K562 (cell line): ENCODE data around the gene NRCAM. TPM values are rescaled to one million over a fixed set of nuclear protein-coding genes. Genes with fewer than 3 reads are reported as not detected.

Source experiments
- FOXA3 ChIP-seq, 2 experiments: fragments of 450-650 bp in 1 of 2; sonication (generic) in 1 of 2; formaldehyde crosslinking; IDR thresholded peaks in 1 of 2; conservative IDR thresholded peaks in 1 of 2; 2 replicates each; pipeline versions ENCODE4 v1.4.0 to v1.8.0; 2020 to 2022; ENCODE audit warnings: mild to moderate bottlenecking in 2 of 2, missing genetic modification reagents in 1 of 2
- MCM7 ChIP-seq, 2 experiments: fragments of 450-650 bp; IDR thresholded peaks; 2 replicates each; pipeline ENCODE4 v1.6.1; 2016 to 2018
- NR3C1 ChIP-seq: sonication (generic); formaldehyde crosslinking; IDR thresholded peaks from 2 replicates; pipeline ENCODE4 v1.8.1; 2022; ENCODE audit warnings: missing genetic modification reagents
- PRPF4 ChIP-seq: fragments of 200-400 bp; formaldehyde crosslinking; IDR thresholded peaks from one replicate; pipeline ENCODE4 v1.6.1; 2017; ENCODE audit warnings: low read length, low read depth, mild to moderate bottlenecking; ENCODE audit not compliant: insufficient read depth, poor library complexity, severe bottlenecking
- RBM14 ChIP-seq: fragments of 200-400 bp; formaldehyde crosslinking; IDR thresholded peaks from 2 replicates; pipeline ENCODE4 v1.6.1; 2018; ENCODE audit warnings: low read depth, mild to moderate bottlenecking, low read length, moderate library complexity, borderline replicate concordance; ENCODE audit not compliant: insufficient read depth
- RFX1 ChIP-seq: fragments of 450-650 bp; IDR thresholded peaks from 2 replicates; pipeline ENCODE4 v1.6.1; 2016; ENCODE audit warnings: mild to moderate bottlenecking, moderate library complexity
- SMARCA4 ChIP-seq: fragments of 450-650 bp; IDR thresholded peaks from 2 replicates; pipeline ENCODE4 v1.6.1; 2016
- ZNF134 ChIP-seq: fragments of 250-450 bp; sonication (Bioruptor Pico); conservative IDR thresholded peaks from 2 replicates; pipeline ENCODE4 v1.4.0; 2020
- polyA plus RNA-seq, 8 experiments: library from polyadenylated mRNA; depleted of rRNA in 4 of 8; stranded (reverse) in 5 of 8; unstranded in 3 of 8; fragments of >200 nt; fragmentation: Nextera tagmentation in 2 of 8; fragmentation: Illumina TruSeq in 1 of 8; extraction: Ambion mirVana in 2 of 8; extraction: Trizol in 1 of 8; gene quantifications; 2 replicates each; pipeline versions ENCODE4 v1.2.1 to v1.2.3, GENCODE V29; 2011 to 2014; ENCODE audit warnings: inconsistent platforms in 1 of 8, missing spikeins in 1 of 8
- total RNA-seq, 7 experiments: library from RNA; depleted of rRNA in 6 of 7; stranded (reverse); fragments of >200 nt in 6 of 7; fragmentation: Illumina TruSeq in 2 of 7; extraction: Trizol in 2 of 7; gene quantifications; 2 replicates each; pipeline versions ENCODE4 v1.2.1 to v1.2.3, GENCODE V29; 2011 to 2021; ENCODE audit warnings: low replicate concordance in 1 of 7
- TF ChIP-seq, protein P1 (sequence below), 2 experiments: IDR thresholded peaks in 1 of 2; conservative IDR thresholded peaks in 1 of 2; 2 replicates each; pipeline ENCODE4 v1.6.1; 2016; ENCODE audit warnings: low read depth in 2 of 2, mild to moderate bottlenecking in 1 of 2, missing compliant biosample characterization in 1 of 2, missing genetic modification characterization in 1 of 2, moderate library complexity in 1 of 2
- TF ChIP-seq, protein P2 (sequence below), 2 experiments: fragments of 450-650 bp; formaldehyde crosslinking in 1 of 2; IDR thresholded peaks; 2 replicates each; pipeline versions ENCODE4 v1.4.0 to v1.6.1; 2014 to 2020; ENCODE audit warnings: mild to moderate bottlenecking in 2 of 2, borderline replicate concordance in 1 of 2, low read depth in 1 of 2
- TF ChIP-seq, protein P3 (sequence below): IDR thresholded peaks from 3 replicates; pipeline ENCODE4 v1.6.1; 2011; ENCODE audit warnings: borderline replicate concordance, mild to moderate bottlenecking; ENCODE audit not compliant: insufficient read length, insufficient read depth
- TF ChIP-seq, protein P4 (sequence below), 2 experiments: fragments of 450-650 bp in 1 of 2; sonication (generic) in 1 of 2; formaldehyde crosslinking in 1 of 2; IDR thresholded peaks in 1 of 2; conservative IDR thresholded peaks in 1 of 2; 2 replicates each; pipeline versions ENCODE4 v1.6.1 to v1.8.1; 2016 to 2023; ENCODE audit warnings: mild to moderate bottlenecking in 2 of 2, moderate library complexity in 2 of 2, inconsistent platforms in 1 of 2, missing genetic modification reagents in 1 of 2

The NRCAM gene
- total and polyA plus RNA-seq, 9 of the 15 experiments (the other 6 are each of a cell fraction or from before 2014, with no cell fraction given): 0.03 to 0.54 (median 0.12) TPM; not detected in 1

DNA sequence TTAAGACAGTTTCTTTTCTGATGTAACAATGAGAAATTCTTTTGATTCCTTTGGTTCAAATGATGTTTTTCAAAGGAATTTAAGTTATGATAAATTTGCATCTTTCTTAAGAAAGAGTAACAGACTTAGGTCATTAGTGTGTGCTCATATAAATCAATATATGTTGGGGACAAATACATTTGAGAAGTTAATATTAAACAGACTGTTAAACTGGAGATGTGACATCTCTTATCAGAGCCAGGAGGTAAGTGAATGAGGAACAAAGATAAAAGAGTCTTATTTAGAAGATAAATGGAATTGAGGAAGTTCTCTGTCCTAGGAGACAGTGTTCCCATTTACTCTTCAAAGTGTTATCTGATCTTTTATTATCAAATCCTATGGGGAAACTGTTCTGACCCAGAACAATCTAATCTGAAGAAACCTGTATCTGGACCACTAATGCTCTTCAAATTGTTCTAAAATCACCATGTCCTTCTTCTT lies 221.2 kb downstream of the NRCAM start (continued):
- TF ChIP-seq, protein P1, sequence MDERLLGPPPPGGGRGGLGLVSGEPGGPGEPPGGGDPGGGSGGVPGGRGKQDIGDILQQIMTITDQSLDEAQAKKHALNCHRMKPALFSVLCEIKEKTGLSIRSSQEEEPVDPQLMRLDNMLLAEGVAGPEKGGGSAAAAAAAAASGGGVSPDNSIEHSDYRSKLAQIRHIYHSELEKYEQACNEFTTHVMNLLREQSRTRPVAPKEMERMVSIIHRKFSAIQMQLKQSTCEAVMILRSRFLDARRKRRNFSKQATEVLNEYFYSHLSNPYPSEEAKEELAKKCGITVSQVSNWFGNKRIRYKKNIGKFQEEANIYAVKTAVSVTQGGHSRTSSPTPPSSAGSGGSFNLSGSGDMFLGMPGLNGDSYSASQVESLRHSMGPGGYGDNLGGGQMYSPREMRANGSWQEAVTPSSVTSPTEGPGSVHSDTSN (CRISPR knock-in tag; IDR thresholded peaks at IDR 0.05; ENCODE audit: low read depth): no peak
- TF ChIP-seq, protein P1 (tag; conservative IDR thresholded peaks at IDR 0.05; ENCODE audit: low read depth): peak; percentile 35; the same call in 1 of the 2 replicates
- TF ChIP-seq, protein P2, sequence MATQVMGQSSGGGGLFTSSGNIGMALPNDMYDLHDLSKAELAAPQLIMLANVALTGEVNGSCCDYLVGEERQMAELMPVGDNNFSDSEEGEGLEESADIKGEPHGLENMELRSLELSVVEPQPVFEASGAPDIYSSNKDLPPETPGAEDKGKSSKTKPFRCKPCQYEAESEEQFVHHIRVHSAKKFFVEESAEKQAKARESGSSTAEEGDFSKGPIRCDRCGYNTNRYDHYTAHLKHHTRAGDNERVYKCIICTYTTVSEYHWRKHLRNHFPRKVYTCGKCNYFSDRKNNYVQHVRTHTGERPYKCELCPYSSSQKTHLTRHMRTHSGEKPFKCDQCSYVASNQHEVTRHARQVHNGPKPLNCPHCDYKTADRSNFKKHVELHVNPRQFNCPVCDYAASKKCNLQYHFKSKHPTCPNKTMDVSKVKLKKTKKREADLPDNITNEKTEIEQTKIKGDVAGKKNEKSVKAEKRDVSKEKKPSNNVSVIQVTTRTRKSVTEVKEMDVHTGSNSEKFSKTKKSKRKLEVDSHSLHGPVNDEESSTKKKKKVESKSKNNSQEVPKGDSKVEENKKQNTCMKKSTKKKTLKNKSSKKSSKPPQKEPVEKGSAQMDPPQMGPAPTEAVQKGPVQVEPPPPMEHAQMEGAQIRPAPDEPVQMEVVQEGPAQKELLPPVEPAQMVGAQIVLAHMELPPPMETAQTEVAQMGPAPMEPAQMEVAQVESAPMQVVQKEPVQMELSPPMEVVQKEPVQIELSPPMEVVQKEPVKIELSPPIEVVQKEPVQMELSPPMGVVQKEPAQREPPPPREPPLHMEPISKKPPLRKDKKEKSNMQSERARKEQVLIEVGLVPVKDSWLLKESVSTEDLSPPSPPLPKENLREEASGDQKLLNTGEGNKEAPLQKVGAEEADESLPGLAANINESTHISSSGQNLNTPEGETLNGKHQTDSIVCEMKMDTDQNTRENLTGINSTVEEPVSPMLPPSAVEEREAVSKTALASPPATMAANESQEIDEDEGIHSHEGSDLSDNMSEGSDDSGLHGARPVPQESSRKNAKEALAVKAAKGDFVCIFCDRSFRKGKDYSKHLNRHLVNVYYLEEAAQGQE (IDR thresholded peaks at IDR 0.05; ENCODE audit: borderline replicate concordance): peak; percentile 25; the same call in 1 of the 2 replicates
- TF ChIP-seq, protein P2 (CRISPR knock-in tag; IDR thresholded peaks at IDR 0.05; ENCODE audit: low read depth): no peak
- TF ChIP-seq RFX1 (0 out of 2 replicates have a peak, but pooled peaks have one; percentile 4), MCM7 (IDR thresholded peaks at IDR 0.05) (peak in 1 of 2 experiments; percentile 48; a peak in 1 of 4 replicates), SMARCA4 (peak; percentile 84), ZNF134 (CRISPR knock-in tag) (no peak), PRPF4 (no peak), RBM14 (no peak), NR3C1 (CRISPR knock-in tag) (no peak), FOXA3 (CRISPR knock-in tag; conservative IDR thresholded peaks at IDR 0.05 in 1 of 2, IDR thresholded peaks at IDR 0.05 in 1 of 2) (no peak)
- TF ChIP-seq, protein P3, sequence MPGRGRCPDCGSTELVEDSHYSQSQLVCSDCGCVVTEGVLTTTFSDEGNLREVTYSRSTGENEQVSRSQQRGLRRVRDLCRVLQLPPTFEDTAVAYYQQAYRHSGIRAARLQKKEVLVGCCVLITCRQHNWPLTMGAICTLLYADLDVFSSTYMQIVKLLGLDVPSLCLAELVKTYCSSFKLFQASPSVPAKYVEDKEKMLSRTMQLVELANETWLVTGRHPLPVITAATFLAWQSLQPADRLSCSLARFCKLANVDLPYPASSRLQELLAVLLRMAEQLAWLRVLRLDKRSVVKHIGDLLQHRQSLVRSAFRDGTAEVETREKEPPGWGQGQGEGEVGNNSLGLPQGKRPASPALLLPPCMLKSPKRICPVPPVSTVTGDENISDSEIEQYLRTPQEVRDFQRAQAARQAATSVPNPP: no peak
- TF ChIP-seq, protein P4, sequence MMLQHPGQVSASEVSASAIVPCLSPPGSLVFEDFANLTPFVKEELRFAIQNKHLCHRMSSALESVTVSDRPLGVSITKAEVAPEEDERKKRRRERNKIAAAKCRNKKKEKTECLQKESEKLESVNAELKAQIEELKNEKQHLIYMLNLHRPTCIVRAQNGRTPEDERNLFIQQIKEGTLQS (IDR thresholded peaks at IDR 0.05): peak; percentile 36; the same call in 1 of the 2 replicates
- TF ChIP-seq, protein P4 (CRISPR knock-in tag; conservative IDR thresholded peaks at IDR 0.05): no peak
